ENCODE measurements around the gene XCL1. TPM values are rescaled to one million over a fixed set of nuclear protein-coding genes. Genes with fewer than 3 reads are reported as not detected.
"Not testable (repeated sequence)": the region's sequence is repeated elsewhere in the genome, so short reads cannot be mapped to it uniquely, and the experiment has no call there.

The XCL1 gene, protein sequence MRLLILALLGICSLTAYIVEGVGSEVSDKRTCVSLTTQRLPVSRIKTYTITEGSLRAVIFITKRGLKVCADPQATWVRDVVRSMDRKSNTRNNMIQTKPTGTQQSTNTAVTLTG
- total RNA-seq = not detected in 2 replicates

DNA sequence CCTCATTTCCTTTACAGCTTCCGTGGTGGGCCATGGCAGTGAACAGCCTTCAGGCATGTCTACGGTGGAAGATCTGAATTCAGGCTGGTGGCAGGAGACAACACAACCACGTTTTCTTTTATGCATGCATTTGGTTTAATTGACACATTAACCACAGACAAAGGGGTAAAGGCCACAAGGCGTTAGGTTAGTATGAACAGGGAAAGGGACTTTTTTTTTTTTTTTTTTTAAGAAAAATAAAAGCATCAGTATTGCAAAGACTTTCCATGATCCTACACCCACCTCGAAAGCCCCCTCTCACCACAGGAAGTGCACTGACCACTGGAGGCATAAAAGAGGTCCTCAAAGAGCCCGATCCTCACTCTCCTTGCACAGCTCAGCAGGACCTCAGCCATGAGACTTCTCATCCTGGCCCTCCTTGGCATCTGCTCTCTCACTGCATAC is at the start of gene XCL1:
TSS of gene XCL1 (plus strand) at position 361 of the 444 bp plus-strand sequence. CDS start at position 394, 33 bp downstream.
- not testable (repeated sequence) for H3K36me3 ChIP-seq (ENCODE audit: control insufficient read depth, insufficient read depth, low read length); FAIRE-seq; DNase-seq (ENCODE audit: low read depth); H3K27me3 ChIP-seq (ENCODE audit: control insufficient read depth, insufficient read depth, low read length); H3K4me3 ChIP-seq (ENCODE audit: low read depth, low read length)

DNA sequence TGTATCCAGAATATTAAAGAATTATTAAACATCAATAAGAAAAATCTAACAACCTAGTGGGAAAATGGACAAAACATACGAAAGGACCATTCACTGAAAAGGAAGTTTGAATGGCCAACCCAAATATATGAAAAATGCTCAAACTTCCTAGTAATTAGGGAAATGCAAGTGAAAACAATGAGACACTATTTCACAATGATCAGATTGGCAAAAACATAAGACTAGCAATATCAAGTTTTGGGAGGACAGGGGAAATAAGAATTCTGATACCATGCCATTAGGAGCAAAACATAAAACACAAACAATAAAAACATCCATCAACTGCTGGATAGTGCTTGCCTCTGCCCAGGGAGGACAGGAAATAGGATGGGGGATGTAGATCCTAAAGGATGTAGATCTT is 46.9 kb upstream of the XCL1 start:
- Histone ChIP-seq H3K36me3 (ENCODE audit: control insufficient read depth, insufficient read depth, low read length) (no peaks in the 10 kb centered on the region), H3K27me3 (ENCODE audit: control insufficient read depth, insufficient read depth, low read length) (no peaks in the 10 kb centered on the region), H3K4me3 (ENCODE audit: low read depth, low read length) (no peak overlapping the region)
- DNase-seq (ENCODE audit: low read depth) = no peak
- TF ChIP-seq, protein P1, sequence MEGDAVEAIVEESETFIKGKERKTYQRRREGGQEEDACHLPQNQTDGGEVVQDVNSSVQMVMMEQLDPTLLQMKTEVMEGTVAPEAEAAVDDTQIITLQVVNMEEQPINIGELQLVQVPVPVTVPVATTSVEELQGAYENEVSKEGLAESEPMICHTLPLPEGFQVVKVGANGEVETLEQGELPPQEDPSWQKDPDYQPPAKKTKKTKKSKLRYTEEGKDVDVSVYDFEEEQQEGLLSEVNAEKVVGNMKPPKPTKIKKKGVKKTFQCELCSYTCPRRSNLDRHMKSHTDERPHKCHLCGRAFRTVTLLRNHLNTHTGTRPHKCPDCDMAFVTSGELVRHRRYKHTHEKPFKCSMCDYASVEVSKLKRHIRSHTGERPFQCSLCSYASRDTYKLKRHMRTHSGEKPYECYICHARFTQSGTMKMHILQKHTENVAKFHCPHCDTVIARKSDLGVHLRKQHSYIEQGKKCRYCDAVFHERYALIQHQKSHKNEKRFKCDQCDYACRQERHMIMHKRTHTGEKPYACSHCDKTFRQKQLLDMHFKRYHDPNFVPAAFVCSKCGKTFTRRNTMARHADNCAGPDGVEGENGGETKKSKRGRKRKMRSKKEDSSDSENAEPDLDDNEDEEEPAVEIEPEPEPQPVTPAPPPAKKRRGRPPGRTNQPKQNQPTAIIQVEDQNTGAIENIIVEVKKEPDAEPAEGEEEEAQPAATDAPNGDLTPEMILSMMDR (IDR thresholded peaks at IDR 0.05; ENCODE audit: insufficient read depth, low read length, severe bottlenecking) = no peak
- no peak for FAIRE-seq

DNA sequence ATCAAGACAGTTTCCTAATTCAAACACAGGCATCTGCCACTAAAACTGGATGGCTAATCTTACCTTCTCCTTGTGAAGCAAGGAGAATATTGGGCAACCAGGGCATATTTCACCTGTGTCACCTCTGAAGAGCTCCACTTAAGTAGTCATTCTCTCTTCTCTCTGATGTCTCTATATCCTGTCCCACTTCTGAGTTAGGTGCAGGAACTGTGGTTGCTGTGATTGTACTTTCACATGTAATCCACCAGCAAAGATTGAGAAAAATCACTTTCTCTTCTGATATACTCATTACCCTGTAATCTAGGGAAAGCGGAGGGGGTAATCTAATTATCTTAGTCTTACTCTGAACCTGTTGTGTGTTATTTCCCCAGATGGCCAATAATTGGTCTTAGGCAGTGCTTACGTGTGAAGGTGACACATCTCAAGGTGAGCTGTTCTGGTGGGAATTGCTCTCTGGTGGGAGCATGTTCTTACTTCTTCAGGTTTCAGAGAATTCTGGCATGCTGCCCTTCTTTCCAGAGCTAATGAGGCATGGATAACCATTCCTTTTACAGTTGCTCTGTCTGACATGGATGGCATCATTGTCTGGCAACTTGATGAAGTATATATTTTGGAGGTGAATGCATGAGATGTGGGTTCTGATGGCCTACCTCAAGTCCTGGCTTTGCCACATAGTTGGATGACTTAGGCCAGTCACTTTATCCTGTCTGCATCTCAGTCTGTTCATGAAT is 44.6 kb upstream of the XCL1 start:
- DNase-seq (ENCODE audit: low read depth) = no peak
- H3K4me3 ChIP-seq (ENCODE audit: low read depth, low read length) = no peak overlapping the region

DNA sequence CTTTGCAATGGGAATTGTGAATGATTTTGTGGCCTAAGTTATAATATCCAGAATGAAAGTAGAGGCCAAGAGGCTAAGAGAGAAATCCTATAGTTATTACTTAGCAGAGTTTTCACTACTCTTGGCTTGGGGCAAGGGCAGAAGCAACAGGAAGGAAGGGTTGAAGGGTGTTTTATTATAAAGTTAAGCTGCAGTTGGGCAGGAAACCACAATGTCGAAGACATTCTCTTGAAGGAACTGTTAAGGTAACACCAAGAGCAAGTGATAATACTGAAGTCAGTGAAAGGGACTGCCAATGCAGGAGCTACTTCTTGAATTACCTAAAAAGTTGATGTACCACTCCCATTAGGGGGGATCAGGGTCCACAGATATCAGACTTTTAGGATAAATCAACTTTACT is 40.9 kb upstream of the XCL1 start:
- no peak for DNase-seq (ENCODE audit: low read depth)
- Histone ChIP-seq H3K27me3 (ENCODE audit: control insufficient read depth, insufficient read depth, low read length) (no peaks in the 10 kb centered on the region), H3K36me3 (ENCODE audit: control insufficient read depth, insufficient read depth, low read length) (no peaks in the 10 kb centered on the region), H3K4me3 (ENCODE audit: low read depth, low read length) (no peak overlapping the region)
- no peak for FAIRE-seq
- TF ChIP-seq, protein P1 (IDR thresholded peaks at IDR 0.05; ENCODE audit: insufficient read depth, low read length, severe bottlenecking) = no peak

More for the DNA sequence above, 44.6 kb upstream of the XCL1 start:
- TF ChIP-seq, protein P1 (IDR thresholded peaks at IDR 0.05; ENCODE audit: insufficient read depth, low read length, severe bottlenecking) = no peak
- H3K36me3 ChIP-seq (ENCODE audit: control insufficient read depth, insufficient read depth, low read length) = no peaks in the 10 kb centered on the region
- H3K27me3 ChIP-seq (ENCODE audit: control insufficient read depth, insufficient read depth, low read length) = no peaks in the 10 kb centered on the region
- no peak for FAIRE-seq

DNA sequence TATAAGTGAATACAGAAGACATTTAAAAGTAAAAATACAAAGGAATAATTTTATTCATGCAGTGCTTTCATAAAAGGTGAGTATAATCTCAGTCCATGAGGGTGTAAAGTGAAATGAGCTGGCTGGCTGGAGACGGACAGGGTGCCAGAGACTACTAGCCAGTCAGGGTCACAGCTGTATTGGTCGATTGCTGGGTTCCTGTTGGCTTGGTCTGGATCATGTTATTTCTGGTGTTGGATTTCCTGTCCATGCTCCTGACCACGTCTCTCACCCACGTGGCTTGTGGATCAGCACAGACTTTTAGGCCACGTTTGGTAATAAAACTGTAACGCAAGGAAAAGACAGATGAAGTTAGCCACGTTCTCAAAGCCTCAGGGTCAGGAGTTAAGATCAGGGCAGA is 35.6 kb upstream of the XCL1 start:
- not testable (repeated sequence) for H3K4me3 ChIP-seq (ENCODE audit: low read depth, low read length); H3K27me3 ChIP-seq (ENCODE audit: control insufficient read depth, insufficient read depth, low read length); DNase-seq (ENCODE audit: low read depth); H3K36me3 ChIP-seq (ENCODE audit: control insufficient read depth, insufficient read depth, low read length)
- peak; percentile 32 for FAIRE-seq

DNA sequence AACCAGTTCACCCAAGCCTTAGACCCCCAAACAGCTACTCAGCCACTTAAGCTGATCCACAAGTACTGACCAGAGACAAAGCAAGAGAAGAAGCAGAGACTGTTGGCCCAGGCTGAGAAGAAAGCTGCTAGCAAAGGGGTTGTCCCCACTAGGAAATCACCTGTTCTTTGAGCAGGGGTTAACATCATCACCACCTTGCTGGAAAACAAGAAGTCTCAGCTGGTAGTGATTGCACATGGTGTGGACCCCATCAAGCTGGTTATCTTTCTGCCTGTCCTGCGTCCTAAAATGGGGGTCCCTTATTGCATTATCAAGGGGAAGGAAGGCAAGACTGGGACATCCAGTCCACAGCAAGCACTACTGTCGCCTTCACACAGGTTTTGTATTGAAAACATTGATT is 33.4 kb upstream of the XCL1 start:
- H3K27me3 ChIP-seq (ENCODE audit: control insufficient read depth, insufficient read depth, low read length); DNase-seq (ENCODE audit: low read depth); H3K36me3 ChIP-seq (ENCODE audit: control insufficient read depth, insufficient read depth, low read length); H3K4me3 ChIP-seq (ENCODE audit: low read depth, low read length): not testable (repeated sequence)
- peak; percentile 13 for FAIRE-seq

DNA sequence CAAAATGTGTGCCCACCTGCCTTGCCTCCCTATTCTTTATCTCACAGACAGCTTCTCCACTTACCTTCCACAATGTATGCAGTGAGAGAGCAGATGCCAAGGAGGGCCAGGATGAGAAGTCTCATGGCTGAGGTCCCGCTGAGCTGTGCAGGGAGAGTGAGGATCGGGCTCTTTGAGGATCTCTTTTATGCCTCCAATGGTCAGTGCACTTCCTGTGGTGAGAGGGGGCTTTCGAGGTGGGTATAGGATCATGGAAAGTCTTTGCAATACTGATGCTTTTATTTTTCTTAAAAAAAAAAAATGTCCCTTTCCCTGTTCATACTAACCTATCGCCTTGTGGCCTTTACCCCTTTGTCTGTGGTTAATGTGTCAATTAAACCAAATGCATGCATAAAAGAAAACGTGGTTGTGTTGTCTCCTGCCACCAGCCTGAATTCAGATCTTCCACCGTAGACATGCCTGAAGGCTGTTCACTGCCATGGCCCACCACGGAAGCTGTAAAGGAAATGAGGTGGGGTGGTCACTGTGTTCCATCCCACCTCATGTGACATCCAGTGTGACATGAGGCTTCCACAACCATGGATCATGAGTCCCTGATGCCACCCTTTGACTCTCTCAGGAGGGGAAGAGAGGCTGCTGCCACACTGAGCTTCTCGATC is 32.4 kb upstream of the XCL1 start, which contains the start of gene XCL2:
TSS of gene XCL2 (minus strand) at position 158 of the 659 bp plus-strand sequence. CDS start at position 125, 33 bp downstream.
- H3K4me3 ChIP-seq (ENCODE audit: low read depth, low read length); H3K36me3 ChIP-seq (ENCODE audit: control insufficient read depth, insufficient read depth, low read length); H3K27me3 ChIP-seq (ENCODE audit: control insufficient read depth, insufficient read depth, low read length); DNase-seq (ENCODE audit: low read depth); FAIRE-seq: not testable (repeated sequence)
